Measurements from ENCODE around the gene PPP6R1.

The PPP6R1 gene

DNA sequence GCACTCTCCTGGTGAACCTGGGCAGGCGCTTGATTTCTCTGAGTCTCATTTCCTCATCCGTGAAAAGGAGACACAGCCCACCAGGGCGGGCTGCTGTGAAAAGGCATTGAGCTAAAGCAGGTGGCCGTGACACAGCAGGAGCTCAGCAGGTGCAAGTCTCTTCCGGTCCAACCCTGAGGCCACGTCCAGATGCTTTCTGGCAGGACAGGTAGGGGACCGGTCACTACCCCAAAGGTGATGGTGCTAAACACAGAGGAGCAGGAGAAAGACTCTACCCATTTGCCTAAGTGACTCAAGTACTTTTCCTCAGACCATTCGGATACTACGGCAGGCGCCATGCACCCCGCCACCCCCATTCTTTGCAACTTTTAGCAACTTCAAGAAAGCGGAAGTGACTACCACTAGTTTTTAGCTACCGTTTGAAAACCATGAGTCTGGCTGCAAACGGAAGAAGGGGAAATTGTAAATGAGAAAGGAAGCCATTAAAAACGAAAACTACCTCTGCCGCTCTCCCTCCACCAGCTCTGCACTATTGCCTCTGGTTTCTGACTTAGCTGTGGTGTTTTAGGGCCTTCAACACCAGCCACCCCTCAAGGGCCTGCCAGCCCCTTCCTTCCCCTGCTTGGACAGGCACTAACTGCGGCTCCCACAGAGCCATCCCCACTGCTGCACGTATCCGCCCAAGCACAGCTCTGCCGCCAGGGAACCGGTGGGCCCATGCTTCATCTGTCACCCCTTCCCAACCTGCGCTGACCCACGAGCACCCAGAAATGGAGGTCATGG, 4.8 kb downstream of the PPP6R1 start:
- Histone ChIP-seq H3K4me3 (replicated peaks; ENCODE audit: insufficient read depth, low read length) (peak overlapping the region; percentile 75), H3K27ac (replicated peaks) (peak overlapping the region; percentile 98), H3K27me3 (ENCODE audit: insufficient read depth, poor library complexity, severe bottlenecking) (no peaks in the 10 kb centered on the region)
- TF ChIP-seq, protein P1, sequence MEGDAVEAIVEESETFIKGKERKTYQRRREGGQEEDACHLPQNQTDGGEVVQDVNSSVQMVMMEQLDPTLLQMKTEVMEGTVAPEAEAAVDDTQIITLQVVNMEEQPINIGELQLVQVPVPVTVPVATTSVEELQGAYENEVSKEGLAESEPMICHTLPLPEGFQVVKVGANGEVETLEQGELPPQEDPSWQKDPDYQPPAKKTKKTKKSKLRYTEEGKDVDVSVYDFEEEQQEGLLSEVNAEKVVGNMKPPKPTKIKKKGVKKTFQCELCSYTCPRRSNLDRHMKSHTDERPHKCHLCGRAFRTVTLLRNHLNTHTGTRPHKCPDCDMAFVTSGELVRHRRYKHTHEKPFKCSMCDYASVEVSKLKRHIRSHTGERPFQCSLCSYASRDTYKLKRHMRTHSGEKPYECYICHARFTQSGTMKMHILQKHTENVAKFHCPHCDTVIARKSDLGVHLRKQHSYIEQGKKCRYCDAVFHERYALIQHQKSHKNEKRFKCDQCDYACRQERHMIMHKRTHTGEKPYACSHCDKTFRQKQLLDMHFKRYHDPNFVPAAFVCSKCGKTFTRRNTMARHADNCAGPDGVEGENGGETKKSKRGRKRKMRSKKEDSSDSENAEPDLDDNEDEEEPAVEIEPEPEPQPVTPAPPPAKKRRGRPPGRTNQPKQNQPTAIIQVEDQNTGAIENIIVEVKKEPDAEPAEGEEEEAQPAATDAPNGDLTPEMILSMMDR (IDR thresholded peaks at IDR 0.05; ENCODE audit: insufficient read depth, low read length): no peak
- no peak for TF ChIP-seq REST (IDR thresholded peaks at IDR 0.05; ENCODE audit: insufficient replicate concordance, low read depth)
- TF ChIP-seq SPI1 (IDR thresholded peaks at IDR 0.05; ENCODE audit: borderline replicate concordance, low read depth): peak; percentile 99
- no peak for TF ChIP-seq GABPA (IDR thresholded peaks at IDR 0.05; ENCODE audit: low read depth)
- peak; percentile 63 for TF ChIP-seq POLR2AphosphoS5 (IDR thresholded peaks at IDR 0.05; ENCODE audit: low read depth)
- DNase-seq (ENCODE audit: low read depth in 1 of 2, low spot score in 1 of 2): peak; percentile 72 to 82

DNA sequence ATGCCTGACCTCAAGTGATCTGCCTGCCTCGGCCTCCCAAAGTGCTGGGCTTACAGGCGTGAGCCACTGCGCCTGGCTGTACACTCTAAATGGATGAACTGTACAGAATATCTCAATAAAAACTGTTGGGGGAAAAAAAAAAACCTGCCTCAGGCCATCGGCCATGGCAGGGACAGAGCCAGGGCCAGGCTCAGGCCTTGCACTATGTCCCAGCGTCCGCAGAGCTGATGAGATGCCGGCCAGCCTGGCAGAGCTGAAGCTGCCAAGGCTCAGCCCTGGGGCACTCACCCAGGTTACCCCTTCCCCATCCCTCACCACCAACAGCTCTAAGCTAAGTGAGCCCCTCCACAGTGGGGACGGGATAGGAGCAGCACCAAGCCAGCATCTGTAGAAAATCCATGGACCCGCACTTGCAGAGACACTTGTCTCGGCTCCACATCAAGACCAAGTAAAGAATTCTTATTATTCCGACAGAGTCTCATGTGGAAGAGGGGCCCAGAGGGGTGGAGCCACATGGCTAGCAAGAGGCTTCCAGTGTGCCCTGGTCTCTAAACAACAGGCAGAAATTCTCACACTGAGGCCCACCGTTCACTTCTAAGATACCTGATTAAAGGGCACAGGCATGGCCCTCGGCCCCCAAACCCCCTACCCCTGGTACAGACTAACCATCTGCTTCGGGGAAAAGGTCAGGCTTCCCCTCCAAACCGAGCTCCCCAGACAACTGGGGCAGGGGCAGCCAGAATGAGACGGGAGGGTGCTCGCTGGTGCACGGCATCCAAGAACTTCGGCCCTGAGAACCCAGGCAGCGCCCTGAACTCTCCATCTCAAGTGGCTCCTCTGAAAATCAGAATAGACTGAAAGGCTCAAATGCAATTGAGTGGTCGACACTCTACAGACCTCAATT, 5.8 kb downstream of the PPP6R1 start:
- H3K27me3 ChIP-seq (ENCODE audit: insufficient read depth, poor library complexity, severe bottlenecking): no peaks in the 10 kb centered on the region
- peak in 1 of 2 experiments; percentile 25 for DNase-seq (ENCODE audit: low read depth in 1 of 2, low spot score in 1 of 2)
- no peak for TF ChIP-seq SPI1 (IDR thresholded peaks at IDR 0.05; ENCODE audit: borderline replicate concordance, low read depth)
- TF ChIP-seq, protein P1 (IDR thresholded peaks at IDR 0.05; ENCODE audit: insufficient read depth, low read length): no peak
- no peak for TF ChIP-seq POLR2AphosphoS5 (IDR thresholded peaks at IDR 0.05; ENCODE audit: low read depth)
- TF ChIP-seq GABPA (IDR thresholded peaks at IDR 0.05; ENCODE audit: low read depth): no peak
- TF ChIP-seq REST (IDR thresholded peaks at IDR 0.05; ENCODE audit: insufficient replicate concordance, low read depth): no peak
- peak overlapping the region; percentile 75 for H3K4me3 ChIP-seq (replicated peaks; ENCODE audit: insufficient read depth, low read length)
- peak overlapping the region; percentile 98 for H3K27ac ChIP-seq (replicated peaks)

DNA sequence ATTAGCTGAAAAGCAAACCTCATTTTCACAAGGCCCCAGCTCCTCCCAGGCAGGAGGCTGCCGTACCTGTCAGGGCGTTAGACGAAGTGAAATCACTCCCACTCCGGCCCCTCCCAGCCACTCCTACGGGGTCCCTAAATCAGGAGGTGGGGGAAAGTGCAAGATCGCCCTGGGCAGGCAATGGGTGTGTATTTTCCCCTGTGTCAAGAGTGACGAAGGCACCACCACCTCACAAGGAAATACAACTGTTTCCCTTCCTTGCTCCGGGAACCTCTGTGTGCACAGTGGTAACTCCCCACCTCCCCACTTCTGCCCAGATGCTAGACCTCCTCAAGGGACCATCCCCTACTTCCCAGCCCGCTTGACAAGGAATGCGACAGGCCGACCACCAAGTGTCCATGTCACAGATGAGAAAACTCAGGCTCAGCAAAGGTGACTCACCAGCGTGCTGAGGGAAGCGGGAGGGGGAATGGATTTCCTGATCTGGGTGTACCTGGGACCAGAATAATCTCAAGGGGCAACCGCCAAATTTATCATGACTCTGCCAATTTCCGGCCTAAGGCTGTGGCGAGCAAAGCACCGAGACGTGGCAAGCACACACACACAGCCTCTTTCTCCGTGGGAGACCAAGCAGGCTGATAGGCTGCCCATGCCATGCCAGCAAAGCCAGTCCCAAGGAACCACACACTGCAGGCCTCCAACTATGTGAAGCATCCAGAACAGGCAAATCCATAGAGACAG, 7.3 kb downstream of the PPP6R1 start:
- Histone ChIP-seq H3K27me3 (ENCODE audit: insufficient read depth, poor library complexity, severe bottlenecking) (no peaks in the 10 kb centered on the region), H3K4me3 (replicated peaks; ENCODE audit: insufficient read depth, low read length) (no peak overlapping the region), H3K27ac (replicated peaks) (peak overlapping the region; percentile 98)
- TF ChIP-seq POLR2AphosphoS5 (IDR thresholded peaks at IDR 0.05; ENCODE audit: low read depth) (0 out of 2 replicates have a peak, but pooled peaks have one; percentile 2), REST (IDR thresholded peaks at IDR 0.05; ENCODE audit: insufficient replicate concordance, low read depth) (no peak)
- DNase-seq (ENCODE audit: low read depth in 1 of 2, low spot score in 1 of 2): peak in 1 of 2 experiments; percentile 50
